Fibroblast of skin of back (primary cell): ENCODE data around the gene TFB1M. TPM values are rescaled to one million over a fixed set of nuclear protein-coding genes. Genes with fewer than 3 reads are reported as not detected.
"Not testable (repeated sequence)": the region's sequence is repeated elsewhere in the genome, so short reads cannot be mapped to it uniquely, and the experiment has no call there.

ENCODE experiments used
- DNase-seq: peaks from one replicate; pipeline ENCODE4 v3.0.0-alpha.2; 2013
- polyA plus RNA-seq, 2 experiments: library from polyadenylated mRNA; unstranded; fragments of 120-200 nt; gene quantifications; one replicate each; pipeline ENCODE4 v1.2.1, GENCODE V29; 2013; ENCODE audit not compliant: insufficient read length in 2 of 2

Gene TFB1M
- polyA plus RNA-seq (2013, experiment 1 of 2; ENCODE audit: insufficient read length): 7.9 TPM
- polyA plus RNA-seq (2013, experiment 2 of 2; ENCODE audit: insufficient read length): 6.6 TPM

DNA sequence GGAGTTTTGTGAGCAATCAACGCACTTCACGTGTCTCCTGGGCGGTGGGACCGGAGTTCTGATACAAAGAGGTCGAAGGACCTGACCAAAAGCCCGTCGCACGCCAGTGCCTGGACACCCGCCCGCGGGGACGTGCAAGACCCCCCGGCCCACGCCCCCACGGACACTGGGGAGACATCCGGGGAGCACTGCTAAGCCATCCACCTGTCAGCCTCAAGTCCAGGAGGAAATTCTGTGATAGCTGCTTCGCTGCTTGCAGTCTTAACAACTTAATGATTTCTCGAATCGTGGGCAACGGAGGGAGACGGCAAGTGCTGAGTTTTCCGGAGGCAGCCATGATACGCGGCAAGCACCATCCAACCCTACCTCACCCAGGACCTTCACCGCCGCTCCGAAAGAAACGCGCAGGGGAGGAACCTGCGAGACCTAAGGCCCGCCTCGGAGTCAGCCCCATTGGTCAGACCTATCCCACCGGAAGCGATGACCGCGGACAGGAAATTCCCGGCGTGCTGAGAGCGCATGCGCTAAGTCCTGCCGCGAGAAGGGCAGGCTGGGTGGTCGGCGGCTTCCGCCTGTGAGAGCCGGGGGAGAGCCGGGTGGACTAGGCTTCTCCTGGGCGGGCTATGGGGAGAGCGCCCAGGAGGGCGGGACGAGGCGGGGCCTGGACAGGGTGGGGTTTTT is at the start of gene TFB1M:
Gene TFB1M (minus strand): TSS at position 393 of the 681 bp plus-strand sequence. CDS start 56 bp downstream, at position 337.
- peak; percentile 98 for DNase-seq

DNA sequence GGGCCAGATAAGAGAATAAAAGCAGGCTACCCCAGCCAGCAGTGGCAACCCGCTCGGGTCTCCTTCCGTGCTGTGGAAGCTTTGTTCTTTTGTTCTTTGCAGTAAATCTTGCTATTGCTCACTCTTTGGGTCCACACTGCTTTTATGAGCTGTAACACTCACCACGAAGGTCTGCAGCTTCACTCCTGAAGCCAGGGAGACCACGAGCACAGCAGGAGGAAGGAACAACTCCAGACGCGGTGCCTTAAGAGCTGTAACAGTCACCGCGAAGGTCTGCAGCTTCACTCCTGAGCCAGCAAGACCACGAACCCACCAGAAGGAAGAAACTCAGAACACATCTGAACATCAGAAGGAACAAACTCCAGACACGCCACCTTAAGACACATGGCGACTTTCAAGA is 49.7 kb upstream of the TFB1M start:
- DNase-seq: not testable (repeated sequence)

DNA sequence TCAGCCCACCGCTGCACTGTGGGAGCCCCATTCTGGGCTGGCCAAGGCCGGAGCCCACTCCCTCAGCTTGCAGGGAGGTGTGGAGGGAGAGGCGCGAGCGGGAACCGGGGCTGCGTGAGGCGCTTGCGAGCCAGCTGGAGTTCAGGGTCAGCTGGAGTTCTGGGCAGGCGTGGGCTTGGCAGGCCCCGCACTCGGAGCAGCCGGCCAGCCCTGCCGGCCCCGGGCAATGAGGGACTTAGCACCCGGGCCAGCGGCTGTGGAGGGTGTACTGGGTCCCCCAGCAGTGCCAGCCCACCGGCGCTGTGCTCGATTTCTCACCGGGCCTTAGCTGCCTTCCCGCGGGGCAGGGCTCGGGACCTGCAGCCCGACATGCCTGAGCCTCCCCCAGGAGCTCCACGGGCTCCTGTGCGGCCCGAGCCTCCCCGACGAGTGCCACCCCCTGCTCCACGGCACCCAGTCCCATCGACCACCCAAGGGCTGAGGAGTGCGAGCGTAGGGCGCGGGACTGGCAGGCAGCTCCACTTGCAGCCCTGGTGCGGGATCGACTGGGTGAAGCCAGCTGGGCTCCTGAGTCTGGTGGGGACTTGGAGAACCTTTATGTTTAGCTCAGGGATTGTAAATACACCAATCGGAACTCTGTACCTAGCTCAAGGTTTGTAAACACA is 48.8 kb upstream of the TFB1M start:
- DNase-seq: not testable (repeated sequence)

DNA sequence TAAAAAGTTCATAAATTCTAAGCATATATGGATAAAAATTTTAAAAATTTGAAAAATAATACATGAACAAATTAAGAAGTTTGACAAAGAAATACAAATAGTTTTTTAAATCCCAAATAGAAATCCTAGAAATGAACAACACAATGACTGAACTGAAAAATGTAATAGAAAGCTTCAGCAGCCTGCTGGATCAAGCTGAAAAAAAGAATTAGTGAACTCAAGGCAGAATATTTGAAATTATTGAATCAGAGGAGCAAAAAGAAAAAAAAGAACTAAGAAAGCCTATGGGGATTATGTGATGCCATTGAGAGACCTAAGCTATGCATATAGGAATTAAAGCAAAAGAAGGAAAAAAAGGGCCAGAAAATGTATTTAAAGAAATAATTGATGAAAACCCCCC is 39.9 kb upstream of the TFB1M start:
- DNase-seq: no peak

- peak; percentile 30 for DNase-seq
Measured at GRCh38 chr6:155352811-155353210, 38.5 kb upstream of the TFB1M start.

GRCh38 chr6:155352130-155352420 is 37.8 kb upstream of the TFB1M start:
- DNase-seq: no peak

- no peak for DNase-seq
Measured at GRCh38 chr6:155351273-155352129, 37.2 kb upstream of the TFB1M start.

DNA sequence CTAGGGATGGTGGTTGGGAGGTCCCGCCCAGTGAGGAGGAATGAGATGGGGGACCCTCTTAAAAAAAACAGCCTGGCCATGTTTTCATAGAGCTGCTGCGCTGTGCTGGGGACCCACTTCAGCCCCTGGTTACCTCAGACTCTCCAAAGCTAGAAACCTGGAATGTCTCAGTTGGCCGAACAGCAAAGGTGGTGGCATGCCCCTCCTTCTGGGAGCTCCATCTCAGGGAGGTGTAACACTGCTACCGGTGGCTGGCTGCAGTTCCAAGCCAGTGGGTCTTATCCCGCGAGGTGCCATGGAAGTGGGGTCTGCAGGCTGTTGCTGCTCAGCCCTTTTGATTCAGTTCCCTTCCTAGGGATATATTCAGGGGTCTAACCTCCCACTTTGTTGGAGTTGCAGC is 35.7 kb upstream of the TFB1M start:
- no peak for DNase-seq

- DNase-seq: peak; percentile 48
Measured at GRCh38 chr6:155349129-155349528, 34.8 kb upstream of the TFB1M start.

DNA sequence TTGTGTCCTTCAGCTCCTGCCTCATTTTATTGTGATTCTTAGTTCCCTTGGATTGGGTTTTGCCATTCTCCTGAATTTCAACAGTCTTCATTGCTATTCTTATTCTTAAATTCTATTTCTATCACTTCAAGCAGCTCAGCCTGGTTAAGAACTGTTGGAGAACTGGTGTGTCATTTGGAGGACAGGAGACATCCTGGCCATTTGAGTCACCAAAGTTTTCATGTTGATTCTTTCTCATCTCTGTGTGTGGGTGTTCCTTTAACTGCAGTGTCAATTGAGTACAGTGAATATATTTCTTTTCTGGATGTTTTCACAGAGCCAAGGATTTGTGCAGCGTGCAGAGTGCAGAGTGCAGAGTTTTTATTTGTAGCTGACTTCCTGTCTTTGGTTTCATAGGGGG is 33.5 kb upstream of the TFB1M start:
- DNase-seq: no peak

- no peak for DNase-seq
Measured at GRCh38 chr6:155346957-155347356, 32.7 kb upstream of the TFB1M start.

DNA sequence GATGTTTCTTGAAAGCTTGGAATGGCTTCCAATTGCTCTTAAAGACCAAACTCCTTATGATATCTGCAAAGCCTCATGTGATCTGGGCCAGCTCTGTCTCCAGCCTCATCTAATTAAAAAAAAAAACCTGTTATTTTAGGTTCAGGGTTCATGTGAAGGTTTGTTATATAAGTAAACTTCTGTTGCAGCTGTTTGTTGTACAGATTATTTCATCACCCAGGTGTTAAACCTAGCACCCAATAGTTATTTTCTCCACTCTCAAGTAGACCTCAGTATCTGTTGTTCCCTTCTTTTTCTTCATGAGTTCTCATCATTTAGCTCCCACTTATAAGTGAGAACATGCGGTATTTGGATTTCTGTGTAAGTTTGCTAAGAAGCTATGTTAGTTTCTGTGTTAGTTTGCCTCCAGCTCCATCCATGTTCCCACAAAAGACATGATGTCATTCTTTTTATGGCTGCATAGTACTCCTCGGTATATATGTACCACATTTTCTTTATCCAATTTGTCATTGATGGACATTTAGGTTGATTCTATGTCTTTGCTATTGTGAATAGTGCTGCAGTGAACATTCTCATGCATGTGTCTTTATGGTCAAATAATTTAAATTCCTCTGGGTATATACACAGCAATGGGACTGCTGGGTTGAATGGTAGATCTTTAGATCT is 30.2 kb upstream of the TFB1M start:
- no peak for DNase-seq

DNA sequence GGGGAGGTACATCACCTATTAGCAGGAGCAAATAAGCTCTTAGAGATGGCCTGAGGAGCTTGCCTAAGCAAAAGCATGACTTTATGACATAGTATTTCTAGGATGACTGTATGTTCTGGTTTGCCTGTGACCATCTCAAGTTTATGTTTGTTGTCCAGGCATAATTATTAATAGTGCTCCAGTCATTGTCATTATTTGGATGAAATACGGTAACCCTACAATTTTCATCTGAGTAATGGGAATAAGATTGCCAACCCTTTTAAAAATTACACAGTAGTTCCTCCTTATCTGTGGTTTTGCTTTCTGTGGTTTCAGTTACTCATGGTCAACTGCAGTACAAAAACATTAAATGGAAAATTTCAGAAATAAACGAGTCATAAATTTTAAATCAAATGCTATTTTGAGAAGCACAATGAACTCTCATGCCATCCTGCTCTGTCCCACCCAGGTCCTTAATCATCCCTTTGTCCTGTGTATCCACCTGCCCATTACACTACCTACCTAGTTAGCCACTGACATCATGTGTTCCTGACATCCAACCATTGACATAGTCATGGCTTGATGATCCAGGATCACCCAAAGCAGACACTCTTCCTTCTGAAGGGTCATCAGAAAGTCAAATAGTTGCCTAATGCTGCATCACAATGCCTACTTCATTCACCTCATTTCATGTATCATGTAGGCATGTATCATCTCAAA is 27.0 kb upstream of the TFB1M start:
- DNase-seq: peak; percentile 80

DNA sequence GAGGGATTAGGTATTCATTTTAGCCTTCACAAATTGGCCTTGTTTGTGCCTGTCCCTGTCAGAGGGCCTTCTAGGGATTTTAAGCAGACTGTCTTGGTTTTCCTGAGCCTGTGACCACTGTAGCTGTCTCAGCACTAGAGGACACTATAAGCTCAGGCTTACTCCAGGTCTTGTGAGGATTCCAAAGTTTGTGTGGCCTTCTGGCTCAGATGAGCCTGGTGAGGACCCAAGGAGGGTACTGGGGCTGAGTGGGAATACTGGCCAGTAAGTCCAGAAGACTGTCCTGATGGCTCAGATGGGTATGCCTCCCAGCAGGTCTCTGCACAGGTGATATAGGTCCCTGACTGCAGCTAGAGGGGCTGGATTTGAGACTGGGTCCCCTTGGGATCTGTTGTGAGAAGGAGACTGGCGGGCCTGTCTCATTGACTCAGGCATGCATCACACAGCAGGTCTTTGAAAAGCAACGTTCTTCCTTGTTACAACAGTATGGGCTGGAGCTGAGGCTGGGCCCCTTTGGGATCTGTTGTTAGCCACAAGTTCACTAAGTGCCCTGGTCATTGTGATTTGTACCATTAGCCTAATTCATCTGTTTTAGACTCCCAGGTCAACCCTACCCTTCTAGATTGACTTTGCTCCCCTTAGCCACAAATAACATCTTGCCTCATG is 26.3 kb upstream of the TFB1M start:
- peak; percentile 68 for DNase-seq

GRCh38 chr6:155339929-155340328 is 25.6 kb upstream of the TFB1M start:
- not testable (repeated sequence) for DNase-seq

DNA sequence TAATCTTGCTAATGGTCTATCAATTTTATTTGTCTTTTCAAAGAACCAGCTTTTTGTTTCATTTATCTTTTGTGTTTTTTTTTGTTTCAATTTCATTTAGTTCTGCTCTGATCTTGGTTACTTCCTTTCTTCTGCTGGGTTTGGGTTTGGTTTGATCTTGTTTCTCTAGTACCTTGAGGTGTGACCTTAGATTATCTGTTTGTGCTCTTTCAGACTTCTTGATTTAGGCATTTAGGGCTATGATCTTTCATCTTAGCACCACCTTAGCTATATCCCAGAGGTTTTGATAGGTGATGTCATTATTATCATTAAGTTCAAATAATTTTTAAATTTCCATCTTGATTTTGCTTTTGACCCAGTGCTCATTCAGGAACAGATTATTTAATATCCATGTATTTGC is 24.0 kb upstream of the TFB1M start:
- DNase-seq: not testable (repeated sequence)

GRCh38 chr6:155335265-155335664 is 21.0 kb upstream of the TFB1M start:
- DNase-seq: no peak

DNA sequence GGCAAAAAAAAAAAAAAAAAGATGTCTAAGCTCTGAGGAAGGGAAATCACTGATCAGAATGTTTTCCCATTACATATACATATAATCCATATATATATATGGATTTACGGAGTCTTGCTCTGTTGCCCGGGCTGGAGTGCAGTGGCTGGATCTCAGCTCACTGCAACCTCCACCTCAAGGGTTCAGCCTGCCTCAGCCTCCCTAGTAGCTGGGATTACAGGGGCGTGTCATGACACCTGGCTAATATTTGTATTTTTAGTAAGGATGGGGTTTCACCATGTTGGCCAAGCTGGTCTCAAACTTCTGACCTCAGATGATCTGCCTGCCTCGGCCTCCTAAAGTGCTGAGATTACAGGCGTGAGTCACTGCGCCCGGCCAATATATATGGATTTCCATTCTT is 19.8 kb upstream of the TFB1M start:
- not testable (repeated sequence) for DNase-seq

DNA sequence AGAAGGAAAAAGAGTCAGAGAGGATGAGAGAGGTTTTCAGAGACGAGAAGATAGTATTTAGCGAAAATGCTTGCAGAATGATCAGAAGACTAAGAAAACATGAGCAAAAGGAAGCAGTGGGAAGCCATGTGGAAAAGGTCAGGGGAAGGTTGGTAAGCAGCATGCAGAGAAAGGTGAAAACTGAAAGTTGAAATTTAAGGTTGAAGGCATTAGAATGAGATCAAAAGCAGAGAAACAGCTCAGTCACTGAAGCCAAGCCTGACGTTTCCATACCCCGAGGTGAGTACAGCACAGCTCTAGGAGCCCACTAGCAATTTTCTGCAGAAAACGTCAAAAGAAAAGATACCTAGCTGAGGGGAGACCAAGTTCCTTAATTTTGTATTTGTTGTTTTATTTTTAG is 19.1 kb upstream of the TFB1M start:
- no peak for DNase-seq

DNA sequence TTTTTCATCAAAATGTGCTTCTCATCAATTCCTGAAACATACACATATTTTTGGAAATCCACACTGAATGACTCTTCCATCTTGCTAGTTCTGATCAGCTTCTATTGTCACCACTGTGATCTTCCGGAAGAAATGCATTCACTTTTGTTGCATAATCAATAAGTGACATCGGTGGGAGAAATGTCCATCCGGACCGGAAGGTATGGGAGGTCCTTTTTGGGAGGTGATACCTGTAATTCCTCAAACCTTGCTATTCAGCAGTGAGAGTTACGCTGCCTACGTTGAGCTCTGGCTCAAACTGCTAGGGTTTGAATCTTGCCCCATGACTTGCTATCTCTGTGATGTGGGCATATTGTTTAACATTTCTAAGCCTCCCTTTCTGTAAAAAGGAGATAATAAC is 16.6 kb upstream of the TFB1M start:
- no peak for DNase-seq

GRCh38 chr6:155330133-155330734 is 15.9 kb upstream of the TFB1M start:
- no peak for DNase-seq
